Measurements from ENCODE around the gene ZNF654.
A peak's percentile ranks its signal among the peaks of the same experiment; 100 is the strongest.
"Not testable (repeated sequence)": the region's sequence is repeated elsewhere in the genome, so short reads cannot be mapped to it uniquely, and the experiment has no call there.

Gene ZNF654

GRCh38 chr3:88058581-88059379, at the start of gene ZNF654, which contains the start of gene CGGBP1:
ZNF654 (plus strand) TSS chr3:88059255; CDS start chr3:88059320, 65 bp downstream.
CGGBP1 (minus strand) TSS chr3:88059005; CDS start chr3:88055976, 3,029 bp downstream.
- DNase-seq, result peak; percentile 99

- no peak for DNase-seq
Measured at GRCh38 chr3:88010810-88011209, 48.2 kb upstream of the ZNF654 start.

DNA sequence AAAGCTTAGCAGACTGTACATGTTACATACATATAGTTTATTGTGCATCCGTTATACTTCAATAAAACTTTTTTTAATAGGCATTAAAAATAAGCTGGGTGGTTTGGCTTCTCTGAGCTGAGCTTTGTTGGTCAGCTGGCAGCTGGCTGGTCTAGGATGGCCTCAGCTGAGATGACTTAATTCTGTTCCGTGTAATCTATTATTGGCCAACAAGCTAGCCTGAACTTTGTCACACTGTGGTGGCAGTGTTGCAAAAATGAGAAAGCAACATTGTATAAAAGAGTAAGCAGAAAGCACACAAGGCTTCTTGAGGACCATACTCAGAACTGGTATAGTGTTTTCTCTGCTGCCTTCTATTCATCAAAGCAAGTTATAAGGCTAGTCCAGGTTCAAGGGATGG, 45.5 kb upstream of the ZNF654 start:
- DNase-seq, result no peak

DNA sequence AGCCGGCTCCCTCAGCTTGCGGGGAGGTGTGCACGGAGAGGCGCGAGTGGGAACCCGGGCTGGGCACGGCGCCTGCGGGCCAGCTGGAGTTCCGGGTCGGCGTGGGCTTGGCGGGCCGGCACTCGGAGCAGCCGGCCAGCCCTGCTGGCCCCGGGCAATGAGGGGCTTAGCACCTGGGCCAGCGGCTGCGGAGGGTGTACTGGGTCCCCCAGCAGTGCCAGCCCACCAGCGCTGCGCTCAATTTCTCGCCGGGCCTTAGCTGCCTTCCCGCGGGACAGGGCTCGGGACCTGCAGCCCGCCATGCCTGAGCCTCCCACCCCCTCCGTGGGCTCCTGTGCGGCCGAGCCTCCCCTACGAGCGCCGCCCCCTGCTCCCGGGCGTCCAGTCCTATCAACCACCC, 43.4 kb upstream of the ZNF654 start:
- not testable (repeated sequence) for DNase-seq

GRCh38 chr3:88019024-88019423, 40.0 kb upstream of the ZNF654 start:
- DNase-seq, result no peak

DNA sequence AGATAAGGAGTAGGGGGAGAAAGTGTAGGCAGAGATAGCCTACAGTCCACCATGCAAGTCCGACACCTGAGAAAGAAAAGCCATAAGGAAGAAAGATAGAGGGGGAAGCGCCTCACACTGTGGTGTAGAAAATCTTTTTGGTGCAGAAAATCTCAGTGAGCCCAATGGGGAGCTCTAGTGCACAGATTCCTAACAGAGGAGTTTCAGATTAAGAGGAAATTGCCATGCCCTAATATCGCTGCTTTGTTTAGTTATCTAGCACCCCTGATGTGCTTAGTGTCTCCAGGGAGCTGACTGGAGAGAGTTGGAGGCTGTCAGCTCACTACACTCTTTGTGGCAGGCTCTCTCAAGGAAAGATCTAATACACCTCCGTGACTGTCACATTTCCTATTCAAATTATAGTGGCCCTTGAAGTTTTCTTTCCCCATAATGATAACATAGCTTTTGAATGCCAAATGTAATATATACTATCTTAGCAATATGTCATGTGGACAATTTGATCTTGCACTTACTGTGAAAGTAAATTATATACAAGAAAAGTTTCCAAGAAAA, 34.0 kb upstream of the ZNF654 start:
- DNase-seq, result no peak

DNA sequence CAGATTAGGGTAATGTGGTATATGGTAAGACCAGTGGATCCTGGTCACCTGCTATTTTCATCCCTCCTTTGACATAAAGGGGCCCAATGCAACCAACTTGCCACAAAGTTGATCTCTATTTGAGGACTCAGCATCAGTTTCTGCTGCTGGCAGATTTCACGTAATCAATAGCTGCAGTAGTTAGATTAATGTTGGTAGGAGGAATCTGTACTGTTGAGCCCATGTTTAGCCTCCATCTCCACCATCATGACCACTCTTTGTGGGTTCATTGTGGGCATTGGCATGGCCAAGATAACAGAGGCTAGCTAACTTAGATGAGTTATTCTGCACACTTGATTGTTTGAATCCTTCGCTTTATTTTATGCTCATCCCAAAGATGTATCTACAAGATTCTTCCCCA, 30.2 kb upstream of the ZNF654 start:
- no peak for DNase-seq

- no peak for DNase-seq
Measured at GRCh38 chr3:88030210-88030609, 28.8 kb upstream of the ZNF654 start.

DNA sequence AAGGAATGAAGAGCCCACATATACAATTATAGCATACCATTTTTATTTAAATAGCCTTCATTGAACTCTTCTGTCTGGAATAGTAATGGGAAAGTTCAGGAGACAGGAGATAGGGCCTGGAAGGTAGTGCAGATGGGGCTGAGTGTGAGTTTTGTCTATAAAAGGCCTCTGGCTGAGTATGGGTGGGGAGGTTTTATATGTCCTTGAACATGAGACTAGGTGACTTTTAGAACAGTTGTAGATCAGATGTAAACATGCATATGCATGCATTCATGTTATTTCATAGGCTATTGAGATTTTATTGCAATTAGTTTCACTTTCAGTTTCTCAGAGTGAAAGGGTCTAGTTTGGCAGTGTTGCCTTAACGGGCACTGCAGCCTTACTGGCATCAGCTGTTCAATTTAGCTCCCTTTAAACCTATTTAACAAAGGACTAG, 27.4 kb upstream of the ZNF654 start:
- peak; percentile 30 for DNase-seq

DNA sequence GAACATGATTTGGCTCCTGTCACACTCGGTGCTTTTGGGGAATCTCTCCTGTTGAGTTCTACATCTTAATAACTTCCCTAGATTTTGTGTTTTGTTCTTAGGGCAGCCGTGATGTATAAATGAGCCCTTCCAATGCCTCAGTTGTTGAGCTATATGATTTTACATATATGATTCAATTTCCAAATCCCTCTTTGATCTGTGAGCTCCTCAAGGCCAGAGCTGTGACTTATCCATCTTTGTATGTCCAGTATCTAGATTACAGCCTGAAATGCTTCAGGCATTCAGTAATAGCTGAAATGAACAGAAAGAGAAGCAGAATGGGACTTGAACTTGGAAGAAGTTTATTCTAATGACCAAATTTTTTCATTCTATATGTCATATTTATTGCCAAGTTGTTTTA, 26.8 kb upstream of the ZNF654 start:
- DNase-seq, result no peak

- DNase-seq, result no peak
Measured at GRCh38 chr3:88033079-88033478, 26.0 kb upstream of the ZNF654 start.

- no peak for DNase-seq
Measured at GRCh38 chr3:88033808-88034207, 25.2 kb upstream of the ZNF654 start.

DNA sequence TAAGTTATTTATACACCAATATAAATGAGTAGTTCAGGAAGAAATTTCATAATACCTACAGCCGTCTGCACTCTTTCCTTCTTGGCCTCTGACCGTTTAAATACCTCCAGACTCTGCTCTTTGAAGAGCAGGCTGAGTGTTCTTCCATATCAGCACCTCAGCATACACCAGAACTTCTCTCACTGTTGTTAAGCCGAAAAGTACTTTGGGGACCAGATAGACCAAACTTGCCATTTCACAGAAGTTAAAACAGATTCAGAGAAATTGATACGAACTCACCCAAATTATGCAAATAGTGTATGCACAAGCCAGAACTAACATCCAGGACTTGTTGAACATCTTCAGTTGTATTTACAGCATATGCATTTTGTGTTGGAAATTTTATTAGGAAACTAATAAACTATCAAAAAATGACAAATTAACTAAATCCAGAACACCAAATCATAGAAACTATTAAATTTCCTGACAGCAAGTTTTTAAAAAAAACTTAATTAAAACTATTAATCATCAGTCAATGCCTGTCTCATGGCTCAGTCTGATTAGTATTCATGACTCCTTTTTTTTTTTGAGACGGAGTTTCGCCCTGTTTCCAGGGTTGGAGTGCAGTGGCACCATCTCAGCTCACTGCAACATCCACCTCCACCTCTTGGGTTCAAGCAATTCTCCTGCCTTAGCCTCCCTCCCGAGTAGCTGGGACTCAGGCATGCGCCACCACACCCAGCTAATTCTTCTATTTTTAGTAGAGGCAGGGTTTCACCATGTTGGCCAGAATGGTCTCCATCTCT, 24.4 kb upstream of the ZNF654 start:
- no peak for DNase-seq

GRCh38 chr3:88036221-88036620, 22.8 kb upstream of the ZNF654 start:
- DNase-seq, result no peak

GRCh38 chr3:88038566-88038965, 20.5 kb upstream of the ZNF654 start:
- DNase-seq, result no peak

DNA sequence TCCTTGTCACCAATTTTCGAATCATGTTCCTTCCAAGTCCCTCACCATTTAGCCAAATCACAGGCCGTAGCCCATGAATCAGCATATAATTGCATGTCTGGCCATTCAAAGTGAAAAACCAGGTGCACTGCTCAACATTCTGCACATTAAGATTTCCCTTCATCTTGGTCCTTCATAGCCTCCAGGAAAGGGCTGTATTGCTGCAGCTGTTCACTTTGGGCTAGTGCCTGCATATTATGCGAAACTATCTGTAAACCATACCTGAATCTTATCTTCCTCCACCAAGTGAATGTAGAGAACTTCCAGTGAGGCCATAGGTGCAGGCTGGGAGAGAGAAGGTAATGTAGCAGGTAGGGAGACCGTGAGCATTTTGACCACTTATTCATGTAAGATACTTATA, 18.5 kb upstream of the ZNF654 start:
- no peak for DNase-seq

- no peak for DNase-seq
Measured at GRCh38 chr3:88041005-88041404, 18.1 kb upstream of the ZNF654 start.

DNA sequence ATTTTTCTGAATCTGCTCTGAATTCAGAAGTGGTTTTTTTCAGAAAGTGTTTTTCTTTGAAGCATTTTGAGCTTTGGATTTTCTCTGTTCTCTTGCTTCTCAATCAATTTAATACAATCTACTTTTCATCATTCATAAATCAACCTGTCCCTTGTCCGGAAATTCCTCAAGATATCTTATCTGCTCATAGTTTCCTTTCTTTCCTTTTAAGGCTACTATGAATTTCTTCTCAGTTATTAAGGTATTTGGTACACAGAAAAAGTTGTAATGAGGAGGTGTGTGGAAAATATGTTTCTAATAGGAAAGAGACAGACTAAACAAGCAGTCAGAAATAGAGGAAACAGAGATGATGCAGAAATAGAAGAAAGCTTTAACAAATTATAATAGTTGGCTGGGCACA, 14.6 kb upstream of the ZNF654 start:
- no peak for DNase-seq

GRCh38 chr3:88046766-88047165, 12.3 kb upstream of the ZNF654 start:
- DNase-seq, result no peak

DNA sequence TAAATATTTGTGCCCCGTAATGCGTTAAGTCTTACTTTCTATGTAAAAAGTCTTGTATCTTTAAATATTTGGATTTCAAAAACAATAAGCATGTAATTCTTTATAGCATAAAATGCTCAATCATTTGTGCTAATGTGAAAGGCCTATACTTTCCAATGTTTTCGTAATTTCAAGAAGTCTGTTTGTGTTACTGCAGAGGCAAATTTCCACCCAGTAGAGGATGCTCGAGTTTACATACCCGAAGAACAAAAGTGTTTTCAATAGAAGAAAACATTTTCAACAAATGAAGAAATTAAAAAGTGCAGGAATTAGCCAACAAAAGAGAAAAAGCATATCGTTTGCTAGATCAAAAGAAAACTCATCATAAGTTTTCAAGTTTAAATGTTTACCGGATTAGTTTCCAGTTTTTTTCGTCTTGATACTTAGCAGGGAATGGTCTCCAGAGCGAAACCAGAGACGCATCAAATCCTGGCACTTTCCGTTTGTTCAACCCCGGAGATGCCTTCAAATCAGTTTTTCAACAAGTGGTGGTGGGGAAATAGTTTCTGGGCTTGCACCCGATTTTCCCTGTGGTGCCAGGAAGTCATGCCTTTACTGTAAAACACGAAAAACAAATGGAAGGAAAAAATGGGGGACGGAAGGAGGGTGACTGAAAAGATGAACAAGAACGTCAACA, 1.3 kb upstream of the ZNF654 start:
- no peak for DNase-seq

- DNase-seq, result peak; percentile 46
Measured at GRCh38 chr3:88058306-88058580, 812 bp upstream of the ZNF654 start.

DNA sequence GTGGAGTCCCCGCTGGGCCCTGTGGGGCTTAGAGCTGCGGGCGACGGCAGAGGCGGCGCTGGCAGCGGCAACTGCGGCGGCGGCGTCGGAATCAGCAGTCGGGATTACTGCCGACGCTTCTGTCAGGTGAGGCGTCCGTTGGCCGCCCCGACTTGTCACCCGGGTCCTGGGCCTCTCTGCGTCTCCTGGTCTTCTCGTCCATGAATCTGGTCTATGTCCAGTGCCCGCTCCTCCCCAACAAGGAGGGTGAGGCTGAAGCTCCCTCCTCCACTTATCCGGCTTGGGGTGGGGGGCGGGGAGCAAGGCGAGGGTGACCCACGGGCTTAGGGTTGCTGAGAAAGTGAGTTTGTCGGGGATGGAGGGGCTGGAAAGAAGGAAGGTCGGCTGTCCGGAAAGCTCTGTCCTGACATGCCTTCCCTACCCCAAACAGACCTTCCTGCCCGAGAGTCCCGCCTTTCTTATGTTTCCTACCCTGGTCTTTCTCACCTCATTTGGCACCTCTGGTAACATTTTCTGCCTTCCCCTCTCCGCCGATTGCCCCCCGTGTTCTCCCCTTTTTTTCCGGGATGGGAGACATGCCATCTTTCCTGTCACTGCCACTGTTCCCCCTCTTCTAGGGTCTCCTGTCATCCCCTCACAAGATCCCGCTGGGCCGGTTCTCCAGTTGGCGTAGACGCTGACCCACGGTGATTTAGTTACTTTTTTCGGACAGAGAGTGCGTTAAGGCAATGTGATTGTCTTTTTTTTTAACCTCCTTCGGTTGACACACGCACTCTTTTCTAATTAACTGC, 520 bp downstream of the ZNF654 start:
- peak; percentile 56 for DNase-seq

DNA sequence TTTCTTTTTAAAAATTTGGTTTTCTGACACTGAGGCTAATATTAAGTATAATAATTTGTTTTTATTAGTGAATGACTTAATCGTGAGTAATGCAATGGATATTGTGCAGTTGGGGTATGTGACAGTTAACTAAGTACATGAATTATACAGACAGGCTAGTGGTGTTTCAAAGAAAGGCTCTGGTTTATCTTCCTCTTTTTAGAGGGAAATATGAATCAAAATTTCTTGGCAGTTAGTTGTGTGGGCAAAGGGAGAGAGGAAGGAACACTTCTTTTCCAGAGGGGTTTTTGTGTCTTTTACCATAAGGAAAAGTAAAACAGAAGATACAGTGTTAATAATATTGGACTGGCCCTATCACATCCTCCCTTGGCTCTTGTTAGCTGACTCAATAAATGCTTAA, 2.7 kb downstream of the ZNF654 start:
- DNase-seq, result no peak
